WTC11 (cell line): ENCODE results near the gene IL12B. TPM values are rescaled to one million over a fixed set of nuclear protein-coding genes. Genes with fewer than 3 reads are reported as not detected.

Experiments
- ATAC-seq: fragments of 200-7000 bp; cut with Tn5 transposase; 2 replicates; pipeline ENCODE4 v1.10.0; 2021; ENCODE audit warnings: mild to moderate bottlenecking, moderate library complexity
- CTCF ChIA-PET: fragments of 300-600 bp; sonication (Branson Sonifier 250); formaldehyde crosslinking; loops from one replicate; lab custom pipeline; 2021; ENCODE audit warnings: antibody characterized with exemption; lab: Charles Lee
- POLR2A ChIA-PET: fragments of 350-600 bp; sonication (Branson Sonifier 250); formaldehyde crosslinking; loops from one replicate; lab custom pipeline; 2021; ENCODE audit warnings: antibody characterized with exemption; lab: Charles Lee
- DNase-seq: peaks from one replicate; pipeline ENCODE4 v3.0.0; 2021; ENCODE audit warnings: low spot score
- H3K27ac Mint-ChIP-seq: 2 replicates; pipeline ENCODE4 v1.8.0; 2021; ENCODE audit warnings: mixed read lengths
- H3K27me3 Mint-ChIP-seq: 2 replicates; pipeline ENCODE4 v1.8.0; 2021; ENCODE audit warnings: low read depth, mild to moderate bottlenecking, moderate library complexity, mixed read lengths
- H3K36me3 Mint-ChIP-seq: 2 replicates; pipeline ENCODE4 v1.8.0; 2021; ENCODE audit warnings: mixed read lengths
- H3K4me1 Mint-ChIP-seq: 2 replicates; pipeline ENCODE4 v1.8.0; 2022; ENCODE audit warnings: mixed read lengths
- H3K4me3 Mint-ChIP-seq: 2 replicates; pipeline ENCODE4 v1.8.0; 2021; ENCODE audit warnings: mild to moderate bottlenecking, moderate library complexity, mixed read lengths
- H3K9me3 Mint-ChIP-seq: 2 replicates; pipeline ENCODE4 v1.8.0; 2021; ENCODE audit warnings: mixed read lengths
- CBFB ChIP-seq: sonication (generic); formaldehyde crosslinking; IDR thresholded peaks from 2 replicates; pipeline ENCODE4 v1.8.1; 2022; ENCODE audit warnings: mild to moderate bottlenecking, low read depth, missing genetic modification reagents
- FOXK1 ChIP-seq: sonication (generic); formaldehyde crosslinking; IDR thresholded peaks from 2 replicates; pipeline ENCODE4 v1.8.0; 2022; ENCODE audit warnings: mild to moderate bottlenecking, moderate library complexity, missing genetic modification reagents
- PRRX2 ChIP-seq: fragments of 250-450 bp; sonication (Bioruptor Pico); IDR thresholded peaks from 2 replicates; pipeline ENCODE4 v1.8.0; 2021; ENCODE audit warnings: mild to moderate bottlenecking
- ZNF121 ChIP-seq: sonication (generic); formaldehyde crosslinking; IDR thresholded peaks from 2 replicates; pipeline ENCODE4 v1.8.0; 2023; ENCODE audit warnings: missing genetic modification reagents
- ZNF423 ChIP-seq: fragments of 250-450 bp; sonication (Bioruptor Pico); IDR thresholded peaks from 2 replicates; pipeline ENCODE4 v2.1.2; 2022; ENCODE audit warnings: mild to moderate bottlenecking, moderate library complexity
- ZNF671 ChIP-seq: fragments of 250-450 bp; sonication (Bioruptor Pico); IDR thresholded peaks from 2 replicates; pipeline ENCODE4 v1.8.0; 2021; ENCODE audit warnings: mild to moderate bottlenecking
- total RNA-seq: library from RNA; stranded (reverse); gene quantifications from 3 replicates; pipeline ENCODE4 v1.2.3, GENCODE V29; 2021
- TF ChIP-seq, protein P1 (sequence below): sonication (generic); formaldehyde crosslinking; IDR thresholded peaks from 2 replicates; pipeline ENCODE4 v1.8.1; 2022; ENCODE audit warnings: low read depth, mild to moderate bottlenecking, moderate library complexity, missing genetic modification reagents, borderline replicate concordance
- TF ChIP-seq, protein P2 (sequence below): sonication (generic); formaldehyde crosslinking; IDR thresholded peaks from 2 replicates; pipeline ENCODE4 v1.8.1; 2022; ENCODE audit warnings: low read depth, missing genetic modification reagents, borderline replicate concordance
- TF ChIP-seq, protein P3 (sequence below): fragments of 200-600 bp; IDR thresholded peaks from 2 replicates; pipeline ENCODE4 v1.8.0; 2022; ENCODE audit warnings: antibody characterized with exemption
- TF ChIP-seq, protein P4 (sequence below): fragments of 250-450 bp; sonication (Bioruptor Pico); IDR thresholded peaks from 2 replicates; pipeline ENCODE4 v1.9.0; 2021; ENCODE audit warnings: mild to moderate bottlenecking
- TF ChIP-seq, protein P5 (sequence below): sonication (generic); formaldehyde crosslinking; IDR thresholded peaks from 2 replicates; pipeline ENCODE4 v1.8.1; 2023; ENCODE audit warnings: mild to moderate bottlenecking, missing genetic modification reagents, borderline replicate concordance
- TF ChIP-seq, protein P6 (sequence below): sonication (generic); formaldehyde crosslinking; IDR thresholded peaks from 2 replicates; pipeline ENCODE4 v1.8.0; 2023; ENCODE audit warnings: missing genetic modification reagents, mild to moderate bottlenecking, borderline replicate concordance

Gene IL12B
- total RNA-seq, 1 experiment from 2014 or later = not detected

DNA sequence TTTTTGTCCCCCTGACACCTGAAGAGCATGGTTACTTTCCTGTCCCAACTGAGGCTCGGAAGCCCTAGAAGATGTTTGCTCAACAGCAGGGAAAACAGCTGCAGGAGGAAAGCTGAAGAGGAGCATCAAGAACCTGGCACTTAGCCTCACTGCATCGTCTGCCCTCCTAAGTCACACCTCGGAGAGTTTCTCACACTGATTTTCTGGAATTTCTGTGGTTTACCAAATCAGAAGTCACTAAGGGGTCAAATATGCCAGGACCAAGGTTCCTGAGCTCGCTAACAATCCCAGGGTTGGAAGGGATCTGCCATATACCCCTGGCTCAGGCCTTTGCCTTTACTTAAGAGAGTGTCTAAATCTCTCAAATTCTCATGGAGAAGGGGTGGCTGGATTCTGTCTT lies 5.3 kb downstream of the IL12B start:
- ATAC-seq = no peak
- no peak overlapping the region for H3K27ac Mint-ChIP-seq
- no peak for DNase-seq
- H3K27me3 Mint-ChIP-seq = no peaks in the 10 kb centered on the region
- ChIA-PET POLR2A (no interaction called here), CTCF (interaction anchor here (0.8 kb wide), 1 partner anchor 168 kb away, joined by 3 read pairs; no protein-coding TSS in a partner anchor)
- TF ChIP-seq, protein P1, sequence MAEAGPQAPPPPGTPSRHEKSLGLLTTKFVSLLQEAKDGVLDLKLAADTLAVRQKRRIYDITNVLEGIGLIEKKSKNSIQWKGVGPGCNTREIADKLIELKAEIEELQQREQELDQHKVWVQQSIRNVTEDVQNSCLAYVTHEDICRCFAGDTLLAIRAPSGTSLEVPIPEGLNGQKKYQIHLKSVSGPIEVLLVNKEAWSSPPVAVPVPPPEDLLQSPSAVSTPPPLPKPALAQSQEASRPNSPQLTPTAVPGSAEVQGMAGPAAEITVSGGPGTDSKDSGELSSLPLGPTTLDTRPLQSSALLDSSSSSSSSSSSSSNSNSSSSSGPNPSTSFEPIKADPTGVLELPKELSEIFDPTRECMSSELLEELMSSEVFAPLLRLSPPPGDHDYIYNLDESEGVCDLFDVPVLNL = no peak
- TF ChIP-seq ZNF671 (CRISPR knock-in tag) (no peak), ZNF423 (no peak), PRRX2 (CRISPR knock-in tag) (no peak), ZNF121 (CRISPR knock-in tag) (no peak), CBFB (CRISPR knock-in tag) (no peak), FOXK1 (CRISPR knock-in tag) (no peak)
- TF ChIP-seq, protein P2, sequence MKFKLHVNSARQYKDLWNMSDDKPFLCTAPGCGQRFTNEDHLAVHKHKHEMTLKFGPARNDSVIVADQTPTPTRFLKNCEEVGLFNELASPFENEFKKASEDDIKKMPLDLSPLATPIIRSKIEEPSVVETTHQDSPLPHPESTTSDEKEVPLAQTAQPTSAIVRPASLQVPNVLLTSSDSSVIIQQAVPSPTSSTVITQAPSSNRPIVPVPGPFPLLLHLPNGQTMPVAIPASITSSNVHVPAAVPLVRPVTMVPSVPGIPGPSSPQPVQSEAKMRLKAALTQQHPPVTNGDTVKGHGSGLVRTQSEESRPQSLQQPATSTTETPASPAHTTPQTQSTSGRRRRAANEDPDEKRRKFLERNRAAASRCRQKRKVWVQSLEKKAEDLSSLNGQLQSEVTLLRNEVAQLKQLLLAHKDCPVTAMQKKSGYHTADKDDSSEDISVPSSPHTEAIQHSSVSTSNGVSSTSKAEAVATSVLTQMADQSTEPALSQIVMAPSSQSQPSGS (CRISPR knock-in tag) = no peak
- TF ChIP-seq, protein P3, sequence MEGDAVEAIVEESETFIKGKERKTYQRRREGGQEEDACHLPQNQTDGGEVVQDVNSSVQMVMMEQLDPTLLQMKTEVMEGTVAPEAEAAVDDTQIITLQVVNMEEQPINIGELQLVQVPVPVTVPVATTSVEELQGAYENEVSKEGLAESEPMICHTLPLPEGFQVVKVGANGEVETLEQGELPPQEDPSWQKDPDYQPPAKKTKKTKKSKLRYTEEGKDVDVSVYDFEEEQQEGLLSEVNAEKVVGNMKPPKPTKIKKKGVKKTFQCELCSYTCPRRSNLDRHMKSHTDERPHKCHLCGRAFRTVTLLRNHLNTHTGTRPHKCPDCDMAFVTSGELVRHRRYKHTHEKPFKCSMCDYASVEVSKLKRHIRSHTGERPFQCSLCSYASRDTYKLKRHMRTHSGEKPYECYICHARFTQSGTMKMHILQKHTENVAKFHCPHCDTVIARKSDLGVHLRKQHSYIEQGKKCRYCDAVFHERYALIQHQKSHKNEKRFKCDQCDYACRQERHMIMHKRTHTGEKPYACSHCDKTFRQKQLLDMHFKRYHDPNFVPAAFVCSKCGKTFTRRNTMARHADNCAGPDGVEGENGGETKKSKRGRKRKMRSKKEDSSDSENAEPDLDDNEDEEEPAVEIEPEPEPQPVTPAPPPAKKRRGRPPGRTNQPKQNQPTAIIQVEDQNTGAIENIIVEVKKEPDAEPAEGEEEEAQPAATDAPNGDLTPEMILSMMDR = no peak
- TF ChIP-seq, protein P4, sequence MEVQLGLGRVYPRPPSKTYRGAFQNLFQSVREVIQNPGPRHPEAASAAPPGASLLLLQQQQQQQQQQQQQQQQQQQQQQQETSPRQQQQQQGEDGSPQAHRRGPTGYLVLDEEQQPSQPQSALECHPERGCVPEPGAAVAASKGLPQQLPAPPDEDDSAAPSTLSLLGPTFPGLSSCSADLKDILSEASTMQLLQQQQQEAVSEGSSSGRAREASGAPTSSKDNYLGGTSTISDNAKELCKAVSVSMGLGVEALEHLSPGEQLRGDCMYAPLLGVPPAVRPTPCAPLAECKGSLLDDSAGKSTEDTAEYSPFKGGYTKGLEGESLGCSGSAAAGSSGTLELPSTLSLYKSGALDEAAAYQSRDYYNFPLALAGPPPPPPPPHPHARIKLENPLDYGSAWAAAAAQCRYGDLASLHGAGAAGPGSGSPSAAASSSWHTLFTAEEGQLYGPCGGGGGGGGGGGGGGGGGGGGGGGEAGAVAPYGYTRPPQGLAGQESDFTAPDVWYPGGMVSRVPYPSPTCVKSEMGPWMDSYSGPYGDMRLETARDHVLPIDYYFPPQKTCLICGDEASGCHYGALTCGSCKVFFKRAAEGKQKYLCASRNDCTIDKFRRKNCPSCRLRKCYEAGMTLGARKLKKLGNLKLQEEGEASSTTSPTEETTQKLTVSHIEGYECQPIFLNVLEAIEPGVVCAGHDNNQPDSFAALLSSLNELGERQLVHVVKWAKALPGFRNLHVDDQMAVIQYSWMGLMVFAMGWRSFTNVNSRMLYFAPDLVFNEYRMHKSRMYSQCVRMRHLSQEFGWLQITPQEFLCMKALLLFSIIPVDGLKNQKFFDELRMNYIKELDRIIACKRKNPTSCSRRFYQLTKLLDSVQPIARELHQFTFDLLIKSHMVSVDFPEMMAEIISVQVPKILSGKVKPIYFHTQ (CRISPR knock-in tag) = no peak
- TF ChIP-seq, protein P5, sequence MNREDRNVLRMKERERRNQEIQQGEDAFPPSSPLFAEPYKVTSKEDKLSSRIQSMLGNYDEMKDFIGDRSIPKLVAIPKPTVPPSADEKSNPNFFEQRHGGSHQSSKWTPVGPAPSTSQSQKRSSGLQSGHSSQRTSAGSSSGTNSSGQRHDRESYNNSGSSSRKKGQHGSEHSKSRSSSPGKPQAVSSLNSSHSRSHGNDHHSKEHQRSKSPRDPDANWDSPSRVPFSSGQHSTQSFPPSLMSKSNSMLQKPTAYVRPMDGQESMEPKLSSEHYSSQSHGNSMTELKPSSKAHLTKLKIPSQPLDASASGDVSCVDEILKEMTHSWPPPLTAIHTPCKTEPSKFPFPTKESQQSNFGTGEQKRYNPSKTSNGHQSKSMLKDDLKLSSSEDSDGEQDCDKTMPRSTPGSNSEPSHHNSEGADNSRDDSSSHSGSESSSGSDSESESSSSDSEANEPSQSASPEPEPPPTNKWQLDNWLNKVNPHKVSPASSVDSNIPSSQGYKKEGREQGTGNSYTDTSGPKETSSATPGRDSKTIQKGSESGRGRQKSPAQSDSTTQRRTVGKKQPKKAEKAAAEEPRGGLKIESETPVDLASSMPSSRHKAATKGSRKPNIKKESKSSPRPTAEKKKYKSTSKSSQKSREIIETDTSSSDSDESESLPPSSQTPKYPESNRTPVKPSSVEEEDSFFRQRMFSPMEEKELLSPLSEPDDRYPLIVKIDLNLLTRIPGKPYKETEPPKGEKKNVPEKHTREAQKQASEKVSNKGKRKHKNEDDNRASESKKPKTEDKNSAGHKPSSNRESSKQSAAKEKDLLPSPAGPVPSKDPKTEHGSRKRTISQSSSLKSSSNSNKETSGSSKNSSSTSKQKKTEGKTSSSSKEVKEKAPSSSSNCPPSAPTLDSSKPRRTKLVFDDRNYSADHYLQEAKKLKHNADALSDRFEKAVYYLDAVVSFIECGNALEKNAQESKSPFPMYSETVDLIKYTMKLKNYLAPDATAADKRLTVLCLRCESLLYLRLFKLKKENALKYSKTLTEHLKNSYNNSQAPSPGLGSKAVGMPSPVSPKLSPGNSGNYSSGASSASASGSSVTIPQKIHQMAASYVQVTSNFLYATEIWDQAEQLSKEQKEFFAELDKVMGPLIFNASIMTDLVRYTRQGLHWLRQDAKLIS (CRISPR knock-in tag) = no peak
- TF ChIP-seq, protein P6, sequence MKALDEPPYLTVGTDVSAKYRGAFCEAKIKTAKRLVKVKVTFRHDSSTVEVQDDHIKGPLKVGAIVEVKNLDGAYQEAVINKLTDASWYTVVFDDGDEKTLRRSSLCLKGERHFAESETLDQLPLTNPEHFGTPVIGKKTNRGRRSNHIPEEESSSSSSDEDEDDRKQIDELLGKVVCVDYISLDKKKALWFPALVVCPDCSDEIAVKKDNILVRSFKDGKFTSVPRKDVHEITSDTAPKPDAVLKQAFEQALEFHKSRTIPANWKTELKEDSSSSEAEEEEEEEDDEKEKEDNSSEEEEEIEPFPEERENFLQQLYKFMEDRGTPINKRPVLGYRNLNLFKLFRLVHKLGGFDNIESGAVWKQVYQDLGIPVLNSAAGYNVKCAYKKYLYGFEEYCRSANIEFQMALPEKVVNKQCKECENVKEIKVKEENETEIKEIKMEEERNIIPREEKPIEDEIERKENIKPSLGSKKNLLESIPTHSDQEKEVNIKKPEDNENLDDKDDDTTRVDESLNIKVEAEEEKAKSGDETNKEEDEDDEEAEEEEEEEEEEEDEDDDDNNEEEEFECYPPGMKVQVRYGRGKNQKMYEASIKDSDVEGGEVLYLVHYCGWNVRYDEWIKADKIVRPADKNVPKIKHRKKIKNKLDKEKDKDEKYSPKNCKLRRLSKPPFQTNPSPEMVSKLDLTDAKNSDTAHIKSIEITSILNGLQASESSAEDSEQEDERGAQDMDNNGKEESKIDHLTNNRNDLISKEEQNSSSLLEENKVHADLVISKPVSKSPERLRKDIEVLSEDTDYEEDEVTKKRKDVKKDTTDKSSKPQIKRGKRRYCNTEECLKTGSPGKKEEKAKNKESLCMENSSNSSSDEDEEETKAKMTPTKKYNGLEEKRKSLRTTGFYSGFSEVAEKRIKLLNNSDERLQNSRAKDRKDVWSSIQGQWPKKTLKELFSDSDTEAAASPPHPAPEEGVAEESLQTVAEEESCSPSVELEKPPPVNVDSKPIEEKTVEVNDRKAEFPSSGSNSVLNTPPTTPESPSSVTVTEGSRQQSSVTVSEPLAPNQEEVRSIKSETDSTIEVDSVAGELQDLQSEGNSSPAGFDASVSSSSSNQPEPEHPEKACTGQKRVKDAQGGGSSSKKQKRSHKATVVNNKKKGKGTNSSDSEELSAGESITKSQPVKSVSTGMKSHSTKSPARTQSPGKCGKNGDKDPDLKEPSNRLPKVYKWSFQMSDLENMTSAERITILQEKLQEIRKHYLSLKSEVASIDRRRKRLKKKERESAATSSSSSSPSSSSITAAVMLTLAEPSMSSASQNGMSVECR (CRISPR knock-in tag) = no peak
- H3K9me3 Mint-ChIP-seq = no peaks in the 10 kb centered on the region
- no peaks in the 10 kb centered on the region for H3K36me3 Mint-ChIP-seq
- no peaks in the 10 kb centered on the region for H3K4me1 Mint-ChIP-seq
- H3K4me3 Mint-ChIP-seq = no peak overlapping the region
